ENCODE results near the gene SLC8A3. TPM values are rescaled to one million over a fixed set of nuclear protein-coding genes. Genes with fewer than 3 reads are reported as not detected.

Gene SLC8A3
- polyA plus RNA-seq, 6 donors from 2014 or later: 0.24 TPM; not detected in 5

- DNase-seq (no peak), ATAC-seq (ENCODE audit: low read depth in 2 of 2) (no peak)
- Mint-ChIP-seq H3K36me3 (no peaks in the 10 kb centered on the region), H3K4me1 (peaks cover 0 to 3% (median 0%) of the 10 kb centered on the region in 3 donors), H3K4me3 (no peak overlapping the region), H3K27ac (no peak overlapping the region), H3K9me3 (no peaks in the 10 kb centered on the region), H3K27me3 (peaks cover 0 to 20% (median 7%) of the 10 kb centered on the region in 3 donors)
Measured at GRCh38 chr14:70002589-70003346, 186.0 kb downstream of the SLC8A3 start.

- Mint-ChIP-seq H3K27ac (no peak overlapping the region), H3K27me3 (peaks cover 0 to 31% (median 13%) of the 10 kb centered on the region in 3 donors), H3K4me3 (no peak overlapping the region), H3K36me3 (no peaks in the 10 kb centered on the region), H3K4me1 (no peaks in the 10 kb centered on the region), H3K9me3 (no peaks in the 10 kb centered on the region)
- ATAC-seq (ENCODE audit: low read depth in 2 of 2) (no peak), DNase-seq (no peak)
Measured at GRCh38 chr14:70000601-70001000, 188.2 kb downstream of the SLC8A3 start.

- Mint-ChIP-seq H3K27ac (no peak overlapping the region), H3K4me3 (no peak overlapping the region), H3K4me1 (no peaks in the 10 kb centered on the region), H3K27me3 (peaks cover 0 to 37% (median 13%) of the 10 kb centered on the region in 3 donors), H3K36me3 (no peaks in the 10 kb centered on the region), H3K9me3 (no peaks in the 10 kb centered on the region)
- DNase-seq (no peak), ATAC-seq (ENCODE audit: low read depth in 2 of 2) (no peak)
Measured at GRCh38 chr14:69999261-69999674, 189.5 kb downstream of the SLC8A3 start.

GRCh38 chr14:69997849-69998248 lies 190.9 kb downstream of the SLC8A3 start:
- Mint-ChIP-seq H3K4me1 (no peaks in the 10 kb centered on the region), H3K4me3 (no peak overlapping the region), H3K27me3 (peaks cover 5 to 40% (median 19%) of the 10 kb centered on the region in 3 donors), H3K36me3 (no peaks in the 10 kb centered on the region), H3K9me3 (no peaks in the 10 kb centered on the region), H3K27ac (no peak overlapping the region)
- DNase-seq: no peak
- no peak for ATAC-seq (ENCODE audit: low read depth in 2 of 2)

- no peaks in the 10 kb centered on the region for H3K4me1 Mint-ChIP-seq
- H3K9me3 Mint-ChIP-seq: no peaks in the 10 kb centered on the region
- no peaks in the 10 kb centered on the region for H3K36me3 Mint-ChIP-seq
- DNase-seq (no peak), ATAC-seq (ENCODE audit: low read depth in 2 of 2) (no peak)
- peaks cover 10 to 48% (median 23%) of the 10 kb centered on the region in 3 donors for H3K27me3 Mint-ChIP-seq
- no peak overlapping the region for H3K4me3 Mint-ChIP-seq
- H3K27ac Mint-ChIP-seq: no peak overlapping the region
Measured at GRCh38 chr14:69996216-69996615, 192.5 kb downstream of the SLC8A3 start.

Other genes starting within 250 kb of the SLC8A3 start
- 10 to 100 TPM; 26.3 to 69.9 (median 50.7) TPM for gene COX16, start 170.7 kb upstream of the SLC8A3 start, polyA plus RNA-seq (ENCODE audit: low read depth in 6 of 6)
- gene SYNJ2BP, start 228.1 kb upstream of the SLC8A3 start, polyA plus RNA-seq (ENCODE audit: low read depth in 6 of 6): 10 to 100 TPM; 11.2 to 20.0 (median 13.6) TPM

All from naive B cell (primary cell).